Measurements from ENCODE around the gene JUP.
A peak's percentile ranks its signal among the peaks of the same experiment; 100 is the strongest.
"Not testable (repeated sequence)": the region's sequence is repeated elsewhere in the genome, so short reads cannot be mapped to it uniquely, and the experiment has no call there.

JUP gene

DNA sequence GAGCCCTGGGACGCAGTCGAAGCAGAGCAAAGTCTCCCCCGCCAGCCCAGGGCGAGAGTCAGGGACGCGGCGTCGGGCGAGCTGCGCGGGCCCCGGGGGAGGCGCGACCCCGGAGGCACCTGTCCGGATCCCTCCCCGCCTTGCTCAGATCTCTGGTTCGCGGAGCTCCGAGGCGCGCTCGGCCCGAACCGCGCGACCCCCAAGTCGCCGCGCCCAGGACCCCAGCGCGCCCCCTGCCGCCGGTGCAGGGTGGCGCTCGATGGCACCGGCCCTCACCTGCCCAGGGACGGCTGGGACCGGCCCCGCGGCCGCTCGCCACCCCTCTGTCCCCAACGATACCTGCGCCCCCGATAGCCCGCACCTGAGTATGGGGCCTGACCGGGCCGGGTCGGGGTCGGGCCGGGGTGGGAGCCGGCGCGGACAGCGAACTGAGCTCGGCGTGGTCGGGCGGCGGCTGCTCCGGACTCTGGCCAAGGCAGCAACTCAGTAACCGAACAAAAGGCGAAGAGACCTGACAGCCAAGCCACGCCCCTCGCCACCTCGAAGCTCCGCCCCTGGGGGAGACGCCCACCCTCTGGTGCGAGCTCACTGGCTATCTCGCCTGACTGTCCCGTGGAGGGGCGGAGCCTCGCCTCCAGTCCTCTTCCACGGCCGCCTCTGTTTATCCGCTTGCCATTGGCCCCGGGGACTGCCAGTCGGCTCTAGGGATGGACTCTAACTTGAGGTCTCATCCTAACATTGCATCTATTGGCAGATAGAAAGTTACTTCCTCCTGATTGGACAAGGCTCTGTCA, at the start of gene JUP:
Gene JUP (minus strand): TSS at position 485 of the 794 bp plus-strand sequence. CDS start 14,857 bp downstream, outside the sequence.
- peak; percentile 98 for DNase-seq (ENCODE audit: low read depth)

DNA sequence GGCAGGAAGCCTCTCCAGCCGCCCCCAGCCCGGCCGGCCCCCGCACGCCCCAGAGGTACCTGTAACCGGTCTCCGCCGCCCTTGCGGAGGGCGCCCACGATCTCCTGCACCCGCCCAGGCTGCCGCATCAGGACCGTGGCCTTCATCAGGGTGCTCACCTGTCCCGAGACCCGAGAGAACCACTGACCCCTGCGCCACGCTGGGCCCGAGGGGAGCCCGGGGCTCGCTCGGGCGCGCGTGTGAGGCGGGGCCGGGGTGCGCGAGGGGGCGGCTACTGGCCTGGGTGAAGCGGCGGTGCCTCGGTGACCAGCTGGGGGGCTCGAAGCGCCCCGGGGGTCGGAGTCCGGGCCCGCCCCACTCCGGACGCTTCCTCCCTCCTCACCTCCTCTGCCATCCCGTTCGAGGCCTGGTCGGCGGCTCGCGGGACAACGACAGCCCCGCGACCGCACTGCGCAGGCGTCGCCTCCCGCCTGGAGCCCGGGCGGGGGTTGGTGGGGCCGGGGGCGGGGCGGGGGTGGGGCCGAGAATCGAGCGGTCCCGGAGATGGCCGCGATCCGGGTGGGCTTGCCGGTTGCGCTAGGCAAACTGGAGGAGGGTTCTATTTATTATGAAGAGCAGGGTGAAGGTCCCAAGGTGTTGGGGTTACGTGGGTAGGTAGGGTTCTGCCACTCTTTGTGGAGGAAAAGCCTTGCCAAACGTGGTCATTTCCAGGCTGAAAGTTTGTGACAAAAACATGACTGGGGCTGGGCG, 49.5 kb upstream of the JUP start, which contains the start of gene NT5C3B:
Gene NT5C3B (minus strand): TSS at position 433 of the 750 bp plus-strand sequence. CDS start 39 bp downstream, at position 394.
- DNase-seq (ENCODE audit: low read depth): peak; percentile 39

- DNase-seq (ENCODE audit: low read depth): no peak
Measured at GRCh38 chr17:41835214-41835799, 48.8 kb upstream of the JUP start.

DNA sequence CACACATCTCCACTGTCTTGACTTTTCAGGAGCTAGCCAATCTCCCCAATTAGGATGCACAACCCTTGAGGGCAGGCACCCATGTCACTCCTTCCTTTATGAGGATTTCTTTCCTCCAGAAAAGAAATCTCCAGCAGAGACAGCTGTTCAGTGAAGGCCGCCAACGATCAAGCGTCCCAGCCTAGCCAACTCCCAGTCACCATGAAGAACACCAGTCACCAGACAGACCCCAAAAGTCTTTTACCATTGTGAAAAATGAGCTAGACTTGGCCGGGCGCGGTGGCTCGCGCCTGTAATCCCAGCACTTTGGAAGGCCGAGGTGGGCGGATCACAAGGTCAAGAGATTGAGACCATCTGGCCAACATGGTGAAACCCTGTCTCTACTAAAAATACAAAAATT, 43.5 kb upstream of the JUP start:
- not testable (repeated sequence) for DNase-seq (ENCODE audit: low read depth)

DNA sequence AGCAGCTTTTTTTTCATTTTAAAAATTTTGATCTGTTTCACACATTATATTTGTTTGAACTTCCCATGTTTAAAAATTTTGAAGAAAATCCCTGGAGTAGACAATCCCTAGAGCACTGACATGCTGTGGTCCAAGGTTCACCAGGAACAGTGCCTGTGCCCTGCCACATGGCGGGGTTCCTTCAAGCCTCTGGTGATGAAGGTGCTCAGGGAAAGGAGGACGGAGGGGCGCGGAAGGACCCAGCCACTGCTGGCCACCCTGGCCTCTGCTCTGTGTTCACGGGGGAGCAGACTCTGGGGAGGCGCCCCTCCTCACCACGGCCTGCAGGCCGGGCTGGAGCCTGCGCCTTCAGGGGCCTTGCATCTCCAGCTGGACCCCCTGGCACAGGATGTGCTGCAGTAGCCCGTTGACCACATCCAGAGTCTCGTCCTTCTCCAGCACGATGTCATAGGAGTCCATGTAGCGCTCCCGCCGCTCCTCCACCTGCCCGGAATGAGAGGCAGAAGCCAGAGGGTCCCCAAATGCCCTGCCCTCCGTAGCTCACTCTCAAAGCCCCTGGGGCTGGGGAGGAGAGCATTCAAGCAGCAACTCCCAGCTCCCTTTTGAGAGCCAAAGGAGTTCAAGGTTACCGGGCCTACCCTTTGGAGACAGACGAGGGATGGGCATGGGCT, 38.8 kb upstream of the JUP start:
- no peak for DNase-seq (ENCODE audit: low read depth)

DNA sequence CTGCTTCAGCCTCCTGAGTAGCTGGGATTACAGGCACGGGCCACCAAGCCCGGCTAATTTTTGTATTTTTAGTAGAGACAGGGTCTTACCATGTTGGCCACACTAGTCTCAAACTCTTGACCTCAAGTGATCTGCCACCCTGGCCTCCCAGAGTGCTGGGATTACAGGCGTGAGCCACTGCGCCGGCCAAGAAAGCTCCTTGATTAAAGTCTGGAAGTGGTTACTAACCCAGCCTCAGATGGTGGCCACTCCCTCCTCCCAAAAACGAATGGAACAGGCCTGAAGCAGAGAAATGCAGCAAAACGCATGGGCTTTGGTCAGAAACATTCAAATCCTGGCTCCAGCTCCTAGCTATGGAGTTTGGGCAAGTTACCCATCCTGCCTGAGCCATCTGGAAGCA, 37.6 kb upstream of the JUP start:
- peak; percentile 64 for DNase-seq (ENCODE audit: low read depth)

DNA sequence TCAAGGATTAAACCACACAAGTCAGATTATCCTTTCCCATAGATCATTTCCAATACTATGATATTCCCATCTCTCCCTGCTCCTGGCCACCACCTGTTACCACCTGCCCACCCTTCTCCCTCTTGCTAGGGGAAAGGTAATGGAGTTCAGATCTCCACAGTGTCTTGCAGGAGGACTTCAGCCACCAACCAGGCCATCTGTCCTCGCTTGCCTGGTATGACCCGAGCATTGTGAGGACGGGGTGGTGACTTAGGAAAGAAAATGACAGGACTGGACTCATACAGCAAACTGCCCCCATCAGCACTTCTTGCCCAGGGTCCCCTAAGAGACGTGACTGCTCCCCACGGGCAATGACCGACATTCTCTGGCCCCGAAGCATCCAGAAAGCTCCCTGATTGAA, 37.1 kb upstream of the JUP start:
- no peak for DNase-seq (ENCODE audit: low read depth)

- no peak for DNase-seq (ENCODE audit: low read depth)
Measured at GRCh38 chr17:41823141-41823524, 36.6 kb upstream of the JUP start.

DNA sequence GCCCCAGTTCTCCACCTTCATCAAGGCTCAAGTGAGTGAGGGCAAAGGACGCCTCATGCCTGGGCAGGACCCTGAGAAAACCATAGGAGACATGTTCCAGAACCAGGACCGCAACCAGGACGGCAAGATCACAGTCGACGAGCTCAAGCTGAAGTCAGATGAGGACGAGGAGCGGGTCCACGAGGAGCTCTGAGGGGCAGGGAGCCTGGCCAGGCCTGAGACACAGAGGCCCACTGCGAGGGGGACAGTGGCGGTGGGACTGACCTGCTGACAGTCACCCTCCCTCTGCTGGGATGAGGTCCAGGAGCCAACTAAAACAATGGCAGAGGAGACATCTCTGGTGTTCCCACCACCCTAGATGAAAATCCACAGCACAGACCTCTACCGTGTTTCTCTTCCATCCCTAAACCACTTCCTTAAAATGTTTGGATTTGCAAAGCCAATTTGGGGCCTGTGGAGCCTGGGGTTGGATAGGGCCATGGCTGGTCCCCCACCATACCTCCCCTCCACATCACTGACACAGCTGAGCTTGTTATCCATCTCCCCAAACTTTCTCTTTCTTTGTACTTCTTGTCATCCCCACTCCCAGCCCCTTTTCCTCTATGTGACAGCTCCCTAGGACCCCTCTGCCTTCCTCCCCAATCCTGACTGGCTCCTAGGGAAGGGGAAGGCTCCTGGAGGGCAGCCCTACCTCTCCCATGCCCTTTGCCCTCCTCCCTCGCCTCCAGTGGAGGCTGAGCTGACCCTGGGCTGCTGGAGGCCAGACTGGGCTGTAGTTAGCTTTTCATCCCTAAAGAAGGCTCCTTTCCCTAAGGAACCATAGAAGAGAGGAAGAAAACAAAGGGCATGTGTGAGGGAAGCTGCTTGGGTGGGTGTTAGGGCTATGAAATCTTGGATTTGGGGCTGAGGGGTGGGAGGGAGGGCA, 36.0 kb upstream of the JUP start:
- no peak for DNase-seq (ENCODE audit: low read depth)

- no peak for DNase-seq (ENCODE audit: low read depth)
Measured at GRCh38 chr17:41821776-41822175, 35.3 kb upstream of the JUP start.

- DNase-seq (ENCODE audit: low read depth): no peak
Measured at GRCh38 chr17:41818024-41818423, 31.5 kb upstream of the JUP start.

- no peak for DNase-seq (ENCODE audit: low read depth)
Measured at GRCh38 chr17:41816637-41817320, 30.3 kb upstream of the JUP start.

- peak; percentile 64 for DNase-seq (ENCODE audit: low read depth)
Measured at GRCh38 chr17:41814195-41814594, 27.7 kb upstream of the JUP start.

- DNase-seq (ENCODE audit: low read depth): no peak
Measured at GRCh38 chr17:41813699-41814124, 27.2 kb upstream of the JUP start.

GRCh38 chr17:41813152-41813680, 26.7 kb upstream of the JUP start:
- DNase-seq (ENCODE audit: low read depth): no peak

- peak; percentile 80 for DNase-seq (ENCODE audit: low read depth)
Measured at GRCh38 chr17:41812381-41813151, 26.1 kb upstream of the JUP start, which contains the start of gene FKBP10. TSS of gene FKBP10 (plus strand) at chr17:41813004. CDS start at chr17:41813035, 31 bp downstream.

DNA sequence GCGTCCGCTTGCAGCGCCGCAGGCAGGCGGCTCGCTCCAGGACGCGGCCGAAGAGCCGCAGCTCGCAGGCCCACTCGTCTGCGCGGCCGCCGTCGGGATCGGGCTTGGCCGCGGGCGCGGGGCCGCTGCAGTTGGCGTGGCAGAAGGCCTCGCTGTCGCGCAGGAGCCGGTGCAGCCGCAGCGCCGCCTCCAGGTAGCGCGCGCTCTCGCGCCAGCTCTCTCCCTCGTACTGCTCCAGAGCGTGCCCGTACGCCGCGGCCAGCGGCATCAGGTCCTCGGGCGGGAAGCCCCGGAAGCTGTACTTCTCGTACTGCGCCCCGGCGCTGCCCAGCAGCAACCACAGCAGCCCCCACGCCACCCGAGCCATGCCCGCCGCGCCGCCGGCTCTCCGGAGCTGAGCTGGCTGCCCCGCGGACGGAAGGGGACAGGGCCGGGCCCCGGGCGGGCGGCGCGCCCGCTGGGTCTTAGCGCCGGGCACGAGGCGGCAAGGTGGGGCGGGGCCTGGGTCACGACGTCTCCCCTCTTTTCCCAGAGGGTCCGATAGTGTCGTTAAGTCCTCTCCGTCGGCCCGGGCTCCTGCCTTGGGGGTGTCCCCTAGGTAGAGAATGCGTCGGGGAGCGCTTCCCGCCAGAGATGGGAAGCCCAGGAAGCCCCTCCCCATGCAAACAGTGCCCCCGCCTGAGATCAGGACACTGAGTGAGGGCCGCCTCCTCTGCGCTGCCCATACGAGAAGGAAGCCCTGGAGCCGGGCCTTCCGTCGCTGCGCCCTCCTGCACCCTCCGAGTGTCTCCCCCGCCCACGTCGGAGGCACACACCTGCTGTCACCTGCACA, 25.3 kb upstream of the JUP start, which contains the start of gene P3H4:
Gene P3H4 (minus strand): TSS at position 401 of the 832 bp plus-strand sequence. CDS start 34 bp downstream, at position 367.
- DNase-seq (ENCODE audit: low read depth): peak; percentile 78
